HepG2 (cell line): ENCODE results near the gene ARL15. TPM values are rescaled to one million over a fixed set of nuclear protein-coding genes. Genes with fewer than 3 reads are reported as not detected.

Experiments used
- ATAC-seq: fragments of 200-7000 bp; cut with Tn5 transposase; 3 replicates; pipeline ENCODE4 v1.9.1; 2020; ENCODE audit warnings: mild to moderate bottlenecking, moderate library complexity
- BruUV-seq: library from RNA; stranded (reverse); fragments of 400-500 nt; replicated peaks from 2 replicates; lab custom pipeline; 2021; lab: Mats Ljungman, UMichigan
- CTCF ChIA-PET: fragments of 300-600 bp; formaldehyde crosslinking; extraction: SDS; loops from one replicate; lab custom pipeline; 2021; ENCODE audit warnings: low total read pairs, inconsistent platforms, low intra/inter-chr PET ratio; lab: Yijun Ruan, JAX
- POLR2A ChIA-PET: fragments of 350-600 bp; sonication (Branson Sonifier 250); formaldehyde crosslinking; loops from one replicate; lab custom pipeline; 2020; ENCODE audit warnings: antibody characterized with exemption, inconsistent platforms; lab: Yijun Ruan, JAX
- DNase-seq: peaks from one replicate; pipeline ENCODE4 v3.0.0-alpha.2; 2015; ENCODE audit warnings: low spot score
- FAIRE-seq: peaks from 3 replicates; lab custom pipeline; 2011; peaks lifted over from hg19 to GRCh38; lab: Jason Lieb, UNC
- H2AFZ ChIP-seq: one replicate; pipeline ENCODE4 v1.6.1; 2011; ENCODE audit warnings: low read length, inconsistent platforms
- H3K27ac ChIP-seq: fragments of 300-600 bp; 3 replicates; pipeline ENCODE4 v1.8.0; 2011; ENCODE audit warnings: mixed run types, mild to moderate bottlenecking, mixed read lengths, low read length, inconsistent platforms; ENCODE audit not compliant: insufficient read depth; ENCODE audit errors: extremely low read length
- H3K27me3 ChIP-seq, 2 experiments: fragments of 200-600 bp in 1 of 2; 2 replicates in 1 of 2; 3 replicates in 1 of 2; pipeline versions ENCODE4 v1.6.0 to v1.8.0; 2011; ENCODE audit warnings: low read length in 2 of 2, mild to moderate bottlenecking in 2 of 2, moderate library complexity in 2 of 2, inconsistent platforms in 1 of 2; ENCODE audit not compliant: insufficient read depth in 2 of 2, control insufficient read depth in 1 of 2
- H3K36me3 ChIP-seq, 2 experiments: fragments of 200-600 bp in 1 of 2; replicated peaks in 1 of 2; 2 replicates in 1 of 2; 3 replicates in 1 of 2; pipeline versions ENCODE4 v1.5.1 to v1.8.0; 2011; ENCODE audit warnings: low read length in 2 of 2, inconsistent platforms in 1 of 2; ENCODE audit not compliant: insufficient read depth in 2 of 2, control insufficient read depth in 1 of 2
- H3K4me1 ChIP-seq: 2 replicates; pipeline ENCODE4 v1.5.1; 2012; ENCODE audit warnings: low read length, inconsistent platforms; ENCODE audit not compliant: insufficient read depth
- H3K4me2 ChIP-seq: 2 replicates; pipeline ENCODE4 v1.6.0; 2011; ENCODE audit warnings: low read depth, low read length, inconsistent platforms
- H3K4me3 ChIP-seq, 3 experiments: fragments of 200-600 bp in 1 of 3; sonication (generic), shearing (Covaris generic) in 1 of 3; replicated peaks in 1 of 3; 2 replicates each; pipeline ENCODE4 v1.5.1; 2011 to 2016; ENCODE audit warnings: low read length in 3 of 3, inconsistent platforms in 2 of 3, low read depth in 2 of 3, mild to moderate bottlenecking in 2 of 3, control low read depth in 1 of 3, mixed read lengths in 1 of 3; ENCODE audit not compliant: insufficient read depth in 1 of 3
- H3K79me2 ChIP-seq: one replicate; pipeline ENCODE4 v1.6.1; 2011; ENCODE audit warnings: low read length, inconsistent platforms; ENCODE audit not compliant: insufficient read depth
- H3K9ac ChIP-seq: 2 replicates; pipeline ENCODE4 v1.6.0; 2011; ENCODE audit warnings: mild to moderate bottlenecking, low read depth, low read length, inconsistent platforms; ENCODE audit not compliant: insufficient read depth
- H3K9me3 ChIP-seq: 2 replicates; pipeline ENCODE4 v1.5.1; 2012; ENCODE audit warnings: mild to moderate bottlenecking, low read length
- H4K20me1 ChIP-seq: 2 replicates; pipeline ENCODE4 v1.6.0; 2011; ENCODE audit warnings: inconsistent platforms, mild to moderate bottlenecking, low read length, moderate library complexity; ENCODE audit not compliant: insufficient read depth
- ATF3 ChIP-seq: sonication (generic); formaldehyde crosslinking; IDR thresholded peaks from 2 replicates; pipeline ENCODE4 v1.4.0; 2020; ENCODE audit warnings: missing genetic modification reagents
- GABPB1 ChIP-seq: IDR thresholded peaks from 2 replicates; pipeline ENCODE4 v1.6.1; 2016; ENCODE audit warnings: mild to moderate bottlenecking, missing genetic modification reagents, moderate library complexity, missing compliant biosample characterization
- MIXL1 ChIP-seq: IDR thresholded peaks from 2 replicates; pipeline ENCODE4 v1.6.1; 2016
- MXI1 ChIP-seq: IDR thresholded peaks from 3 replicates; pipeline ENCODE4 v1.6.1; 2012; ENCODE audit warnings: low read depth, low read length, inconsistent platforms, borderline replicate concordance
- NFRKB ChIP-seq: fragments of 450-650 bp; IDR thresholded peaks from 2 replicates; pipeline ENCODE4 v1.6.1; 2017
- SALL2 ChIP-seq: sonication (generic); formaldehyde crosslinking; IDR thresholded peaks from 2 replicates; pipeline ENCODE4 v1.8.1; 2023; ENCODE audit warnings: mild to moderate bottlenecking, missing genetic modification reagents, inconsistent platforms
- ZBTB49 ChIP-seq: sonication (generic); formaldehyde crosslinking; IDR thresholded peaks from 2 replicates; pipeline ENCODE4 v1.4.0; 2020; ENCODE audit warnings: missing genetic modification reagents, borderline replicate concordance
- ZMAT3 ChIP-seq: sonication (generic); formaldehyde crosslinking; conservative IDR thresholded peaks from 2 replicates; pipeline ENCODE4 v1.7.0; 2021; ENCODE audit warnings: missing genetic modification reagents
- ZNF101 ChIP-seq: sonication (generic); formaldehyde crosslinking; IDR thresholded peaks from 2 replicates; pipeline ENCODE4 v1.4.0; 2020; ENCODE audit warnings: mild to moderate bottlenecking, low read depth, missing genetic modification reagents, borderline replicate concordance
- ZSCAN29 ChIP-seq: sonication (generic); formaldehyde crosslinking; conservative IDR thresholded peaks from 2 replicates; pipeline ENCODE4 v1.4.0; 2020; ENCODE audit warnings: mild to moderate bottlenecking, missing genetic modification reagents
- WGBS: methylation state at CpG from one replicate; pipeline ENCODE4 v1.1.6; 2017; ENCODE audit warnings: low lambda C conversion rate; 5-methylcytosine and 5-hydroxymethylcytosine counted together
- in situ Hi-C: cut with HindIII; loops from 2 replicates; pipeline ENCODE4 v1.10.0; 2017; ENCODE audit warnings: low pct_unique_long_range_greater_than_20kb; ENCODE audit not compliant: extremely low pct_ligation_motif_present
- intact Hi-C: fragments of 100-400 bp; cut with micrococcal nuclease; formaldehyde crosslinking; loops from one replicate; pipeline ENCODE4 v1.10.0; 2022; ENCODE audit not compliant: unreplicated experiment
- polyA plus RNA-seq, 8 experiments: library from polyadenylated mRNA; depleted of rRNA in 3 of 8; stranded (reverse) in 7 of 8; unstranded in 1 of 8; fragments of >200 nt; fragmentation: Illumina TruSeq in 4 of 8; extraction: Trizol in 4 of 8; gene quantifications; 2 replicates each; pipeline versions ENCODE4 v1.2.1 to v1.2.3, GENCODE V29; 2011 to 2016; ENCODE audit warnings: low read depth in 4 of 8, missing spikeins in 1 of 8, mixed read lengths in 1 of 8; ENCODE audit not compliant: insufficient read depth in 1 of 8
- total RNA-seq, 5 experiments: library from RNA; depleted of rRNA; stranded (reverse); fragments of >200 nt; fragmentation: Illumina TruSeq; extraction: Trizol; gene quantifications; 2 replicates each; pipeline ENCODE4 v1.2.3, GENCODE V29; 2016; ENCODE audit warnings: low read depth in 1 of 5

The ARL15 gene
- total and polyA plus RNA-seq, 2 of the 13 experiments (the other 11 are each of a cell fraction or from before 2014, with no cell fraction given), result 2.5 to 7.7 TPM

- H4K20me1 ChIP-seq, result no peaks in the 10 kb centered on the region
- no peak overlapping the region for H3K9ac ChIP-seq
- intact Hi-C loops (no loop called here), in situ Hi-C loops (no loop called here)
- no peaks in the 10 kb centered on the region for H3K9me3 ChIP-seq
- no peak for DNase-seq
- BruUV-seq, result no TSS peak
- ATAC-seq, result no peak
- H3K4me1 ChIP-seq, result 0 out of 2 replicates have a peak, but pooled peaks cover 7% of the 10 kb centered on the region
- no peak overlapping the region for H2AFZ ChIP-seq
- no peaks in the 10 kb centered on the region for H3K27me3 ChIP-seq
- H3K36me3 ChIP-seq, result no peaks in the 10 kb centered on the region
- WGBS, result 76% methylated on average over 4 of the region's 4 CpGs
- no peak for FAIRE-seq
- ChIA-PET CTCF (no interaction called here), POLR2A (no interaction called here)
- TF ChIP-seq ZMAT3 (no peak), GABPB1 (CRISPR knock-in tag) (no peak), ZBTB49 (no peak), SALL2 (CRISPR knock-in tag) (no peak), MIXL1 (no peak), ATF3 (no peak), ZSCAN29 (CRISPR knock-in tag) (no peak)
- no peak overlapping the region for H3K4me3 ChIP-seq
- no peak overlapping the region for H3K4me2 ChIP-seq
- H3K79me2 ChIP-seq, result no peaks in the 10 kb centered on the region
- no peak overlapping the region for H3K27ac ChIP-seq
Observed at GRCh38 chr5:54178991-54179390, 131.4 kb downstream of the ARL15 start.

- CTCF ChIA-PET, result no interaction called here
- BruUV-seq, result no TSS peak
- intact Hi-C loops, result no loop called here
- POLR2A ChIA-PET, result no interaction called here
- Histone ChIP-seq H3K79me2 (no peaks in the 10 kb centered on the region), H3K4me3 (no peak overlapping the region), H4K20me1 (no peaks in the 10 kb centered on the region), H3K9ac (no peak overlapping the region), H2AFZ (no peak overlapping the region), H3K36me3 (no peaks in the 10 kb centered on the region), H3K4me1 (0 out of 2 replicates have a peak, but pooled peaks cover 7% of the 10 kb centered on the region), H3K27ac (no peak overlapping the region), H3K9me3 (no peaks in the 10 kb centered on the region), H3K27me3 (no peaks in the 10 kb centered on the region), H3K4me2 (no peak overlapping the region)
- FAIRE-seq (no peak), DNase-seq (no peak), ATAC-seq (no peak)
- no peak for TF ChIP-seq ZNF101 (CRISPR knock-in tag)
- TF ChIP-seq NFRKB, result no peak
- TF ChIP-seq MXI1, result no peak
- in situ Hi-C loops, result no loop called here
- WGBS, result 58% methylated on average over 5 of the region's 5 CpGs
Observed at GRCh38 chr5:54178207-54178606, 132.2 kb downstream of the ARL15 start.
